K562 (cell line): ENCODE data around the gene GATAD1. TPM values are rescaled to one million over a fixed set of nuclear protein-coding genes. Genes with fewer than 3 reads are reported as not detected.
A peak's percentile ranks its signal among the peaks of the same experiment; 100 is the strongest.

Experiments
- CC2D1A ChIP-seq: fragments of 450-650 bp; IDR thresholded peaks from 2 replicates; pipeline ENCODE4 v1.6.1; 2017; ENCODE audit warnings: mild to moderate bottlenecking
- CEBPB ChIP-seq: fragments of 450-650 bp; IDR thresholded peaks from 2 replicates; pipeline ENCODE4 v1.6.1; 2016; ENCODE audit warnings: missing genetic modification characterization, missing compliant biosample characterization
- ETV6 ChIP-seq, 3 experiments: fragments of 150-350 bp in 1 of 3; sonication (generic) in 1 of 3; formaldehyde crosslinking in 1 of 3; IDR thresholded peaks; 2 replicates each; pipeline versions ENCODE4 v1.6.1 to v1.8.0; 2014 to 2022; ENCODE audit warnings: borderline replicate concordance in 2 of 3, low read depth in 2 of 3, antibody characterized with exemption in 1 of 3, low read length in 1 of 3, mild to moderate bottlenecking in 1 of 3, missing genetic modification reagents in 1 of 3
- FIP1L1 ChIP-seq: fragments of 200-400 bp; formaldehyde crosslinking; IDR thresholded peaks from 2 replicates; pipeline ENCODE4 v1.6.1; 2018; ENCODE audit warnings: mild to moderate bottlenecking, low read depth, low read length; ENCODE audit not compliant: poor library complexity, severe bottlenecking
- FOXM1 ChIP-seq, 2 experiments: fragments of 450-650 bp in 1 of 2; sonication (generic) in 1 of 2; formaldehyde crosslinking in 1 of 2; IDR thresholded peaks; 2 replicates each; pipeline versions ENCODE4 v1.6.1 to v1.9.0; 2017 to 2022; ENCODE audit warnings: low read depth in 2 of 2, mild to moderate bottlenecking in 2 of 2, missing genetic modification reagents in 1 of 2, moderate library complexity in 1 of 2
- PHB2 ChIP-seq: fragments of 450-650 bp; IDR thresholded peaks from 2 replicates; pipeline ENCODE4 v1.6.1; 2017; ENCODE audit warnings: low read depth
- RAD51 ChIP-seq: fragments of 450-650 bp; IDR thresholded peaks from 2 replicates; pipeline ENCODE4 v1.7.1; 2016; ENCODE audit warnings: low read depth, mild to moderate bottlenecking, borderline replicate concordance
- RBM22 ChIP-seq: fragments of 200-400 bp; formaldehyde crosslinking; IDR thresholded peaks from 2 replicates; pipeline ENCODE4 v1.6.1; 2018; ENCODE audit warnings: low read length, low read depth; ENCODE audit not compliant: poor library complexity, severe bottlenecking
- RCOR1 ChIP-seq, 2 experiments: IDR thresholded peaks; 2 replicates each; pipeline ENCODE4 v1.6.1; 2012; ENCODE audit warnings: low read depth in 2 of 2, low read length in 2 of 2, borderline replicate concordance in 1 of 2, improper control_type of control experiment in 1 of 2
- STAG1 ChIP-seq: sonication (generic); formaldehyde crosslinking; IDR thresholded peaks from 2 replicates; pipeline ENCODE4 v1.5.0; 2020; ENCODE audit warnings: missing genetic modification reagents, borderline replicate concordance
- SUPT5H ChIP-seq: fragments of 450-650 bp; IDR thresholded peaks from 2 replicates; pipeline ENCODE4 v1.6.1; 2016
- TEAD4 ChIP-seq, 2 experiments: sonication (generic) in 1 of 2; formaldehyde crosslinking in 1 of 2; IDR thresholded peaks; 2 replicates each; pipeline versions ENCODE4 v1.6.1 to v1.8.0; 2012 to 2022; ENCODE audit warnings: borderline replicate concordance in 1 of 2, inconsistent platforms in 1 of 2, low read length in 1 of 2, mild to moderate bottlenecking in 1 of 2, missing genetic modification reagents in 1 of 2
- THRA ChIP-seq: fragments of 450-650 bp; IDR thresholded peaks from 2 replicates; pipeline ENCODE4 v1.6.1; 2017; ENCODE audit warnings: mild to moderate bottlenecking, moderate library complexity
- ZNF3 ChIP-seq: fragments of 250-450 bp; sonication (Bioruptor Pico); IDR thresholded peaks from 2 replicates; pipeline ENCODE4 v1.5.0; 2021; ENCODE audit warnings: mild to moderate bottlenecking, moderate library complexity
- polyA plus RNA-seq, 8 experiments: library from polyadenylated mRNA; depleted of rRNA in 4 of 8; stranded (reverse) in 5 of 8; unstranded in 3 of 8; fragments of >200 nt; fragmentation: Nextera tagmentation in 2 of 8; fragmentation: Illumina TruSeq in 1 of 8; extraction: Ambion mirVana in 2 of 8; extraction: Trizol in 1 of 8; gene quantifications; 2 replicates each; pipeline versions ENCODE4 v1.2.1 to v1.2.3, GENCODE V29; 2011 to 2014; ENCODE audit warnings: inconsistent platforms in 1 of 8, missing spikeins in 1 of 8
- total RNA-seq, 7 experiments: library from RNA; depleted of rRNA in 6 of 7; stranded (reverse); fragments of >200 nt in 6 of 7; fragmentation: Illumina TruSeq in 2 of 7; extraction: Trizol in 2 of 7; gene quantifications; 2 replicates each; pipeline versions ENCODE4 v1.2.1 to v1.2.3, GENCODE V29; 2011 to 2021; ENCODE audit warnings: low replicate concordance in 1 of 7
- TF ChIP-seq, protein P1 (sequence below), 3 experiments: IDR thresholded peaks in 2 of 3; conservative IDR thresholded peaks in 1 of 3; 2 replicates each; pipeline ENCODE4 v1.5.1; 2011 to 2012; ENCODE audit warnings: low read length in 3 of 3, mild to moderate bottlenecking in 3 of 3, control low read depth in 2 of 3, improper control_type of control experiment in 1 of 3, inconsistent platforms in 1 of 3, low read depth in 1 of 3, mixed read lengths in 1 of 3, moderate library complexity in 1 of 3; ENCODE audit not compliant: insufficient read depth in 2 of 3
- TF ChIP-seq, protein P2 (sequence below): fragments of 250-450 bp; sonication (Bioruptor Pico); IDR thresholded peaks from 2 replicates; pipeline ENCODE4 v1.5.0; 2021; ENCODE audit warnings: mild to moderate bottlenecking, borderline replicate concordance
- TF ChIP-seq, protein P3 (sequence below), 3 experiments: fragments of 200-800 bp in 1 of 3; sonication (Bioruptor generic) in 1 of 3; sonication (generic) in 1 of 3; formaldehyde crosslinking in 1 of 3; IDR thresholded peaks; 2 replicates each; pipeline versions ENCODE4 v1.6.1 to v1.8.0; 2016 to 2022; ENCODE audit warnings: mild to moderate bottlenecking in 2 of 3, missing compliant biosample characterization in 2 of 3, missing genetic modification characterization in 2 of 3, missing genetic modification reagents in 1 of 3

GATAD1 gene
- total and polyA plus RNA-seq, 9 of the 15 experiments (the other 6 are each of a cell fraction or from before 2014, with no cell fraction given), result 9.3 to 67.7 (median 34.3) TPM

- TF ChIP-seq, protein P1, sequence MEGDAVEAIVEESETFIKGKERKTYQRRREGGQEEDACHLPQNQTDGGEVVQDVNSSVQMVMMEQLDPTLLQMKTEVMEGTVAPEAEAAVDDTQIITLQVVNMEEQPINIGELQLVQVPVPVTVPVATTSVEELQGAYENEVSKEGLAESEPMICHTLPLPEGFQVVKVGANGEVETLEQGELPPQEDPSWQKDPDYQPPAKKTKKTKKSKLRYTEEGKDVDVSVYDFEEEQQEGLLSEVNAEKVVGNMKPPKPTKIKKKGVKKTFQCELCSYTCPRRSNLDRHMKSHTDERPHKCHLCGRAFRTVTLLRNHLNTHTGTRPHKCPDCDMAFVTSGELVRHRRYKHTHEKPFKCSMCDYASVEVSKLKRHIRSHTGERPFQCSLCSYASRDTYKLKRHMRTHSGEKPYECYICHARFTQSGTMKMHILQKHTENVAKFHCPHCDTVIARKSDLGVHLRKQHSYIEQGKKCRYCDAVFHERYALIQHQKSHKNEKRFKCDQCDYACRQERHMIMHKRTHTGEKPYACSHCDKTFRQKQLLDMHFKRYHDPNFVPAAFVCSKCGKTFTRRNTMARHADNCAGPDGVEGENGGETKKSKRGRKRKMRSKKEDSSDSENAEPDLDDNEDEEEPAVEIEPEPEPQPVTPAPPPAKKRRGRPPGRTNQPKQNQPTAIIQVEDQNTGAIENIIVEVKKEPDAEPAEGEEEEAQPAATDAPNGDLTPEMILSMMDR (IDR thresholded peaks at IDR 0.05 in 2 of 3, conservative IDR thresholded peaks at IDR 0.05 in 1 of 3; ENCODE audit: insufficient read depth in 2 of 3, low read depth in 1 of 3, low read length in 3 of 3), result peak in 2 of 3 experiments; percentile 95 to 98; a peak in 5 of 6 replicates
- TF ChIP-seq CEBPB (tag) (no peak), TEAD4 (IDR thresholded peaks at IDR 0.05; ENCODE audit: low read length) (peak; percentile 31; the same call in 1 of the 2 replicates), TEAD4 (CRISPR knock-in tag; IDR thresholded peaks at IDR 0.05; ENCODE audit: borderline replicate concordance) (0 out of 2 replicates have a peak, but pooled peaks have one; percentile 32), STAG1 (CRISPR knock-in tag) (peak; percentile 60; the same call in 1 of the 2 replicates), RCOR1 (IDR thresholded peaks at IDR 0.05; ENCODE audit: borderline replicate concordance in 1 of 2, low read depth in 2 of 2, low read length in 2 of 2) (0 out of 4 replicates have a peak, but pooled peaks of 1 of the 2 experiments have one; percentile 35), PHB2 (no peak), RBM22 (peak; percentile 68), CC2D1A (peak; percentile 87; the same call in 1 of the 2 replicates), THRA (no peak), ZNF3 (CRISPR knock-in tag) (no peak), FOXM1 (IDR thresholded peaks at IDR 0.05; ENCODE audit: low read depth) (no peak), FOXM1 (CRISPR knock-in tag; IDR thresholded peaks at IDR 0.05; ENCODE audit: low read depth) (0 out of 2 replicates have a peak, but pooled peaks have one; percentile 55), FIP1L1 (peak; percentile 85), RAD51 (peak; percentile 71; the same call in 1 of the 2 replicates), ETV6 (IDR thresholded peaks at IDR 0.05; ENCODE audit: borderline replicate concordance in 1 of 2, low read depth in 2 of 2, low read length in 1 of 2) (peak in 1 of 2 experiments; percentile 68; a peak in 1 of 4 replicates), ETV6 (CRISPR knock-in tag; IDR thresholded peaks at IDR 0.05; ENCODE audit: borderline replicate concordance) (no peak), SUPT5H (peak; percentile 96)
- TF ChIP-seq, protein P2, sequence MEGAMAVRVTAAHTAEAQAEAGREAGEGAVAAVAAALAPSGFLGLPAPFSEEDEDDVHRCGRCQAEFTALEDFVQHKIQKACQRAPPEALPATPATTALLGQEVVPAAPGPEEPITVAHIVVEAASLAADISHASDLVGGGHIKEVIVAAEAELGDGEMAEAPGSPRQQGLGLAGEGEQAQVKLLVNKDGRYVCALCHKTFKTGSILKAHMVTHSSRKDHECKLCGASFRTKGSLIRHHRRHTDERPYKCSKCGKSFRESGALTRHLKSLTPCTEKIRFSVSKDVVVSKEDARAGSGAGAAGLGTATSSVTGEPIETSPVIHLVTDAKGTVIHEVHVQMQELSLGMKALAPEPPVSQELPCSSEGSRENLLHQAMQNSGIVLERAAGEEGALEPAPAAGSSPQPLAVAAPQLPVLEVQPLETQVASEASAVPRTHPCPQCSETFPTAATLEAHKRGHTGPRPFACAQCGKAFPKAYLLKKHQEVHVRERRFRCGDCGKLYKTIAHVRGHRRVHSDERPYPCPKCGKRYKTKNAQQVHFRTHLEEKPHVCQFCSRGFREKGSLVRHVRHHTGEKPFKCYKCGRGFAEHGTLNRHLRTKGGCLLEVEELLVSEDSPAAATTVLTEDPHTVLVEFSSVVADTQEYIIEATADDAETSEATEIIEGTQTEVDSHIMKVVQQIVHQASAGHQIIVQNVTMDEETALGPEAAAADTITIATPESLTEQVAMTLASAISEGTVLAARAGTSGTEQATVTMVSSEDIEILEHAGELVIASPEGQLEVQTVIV (CRISPR knock-in tag), result peak; percentile 36; the same call in 1 of the 2 replicates
- TF ChIP-seq, protein P3, sequence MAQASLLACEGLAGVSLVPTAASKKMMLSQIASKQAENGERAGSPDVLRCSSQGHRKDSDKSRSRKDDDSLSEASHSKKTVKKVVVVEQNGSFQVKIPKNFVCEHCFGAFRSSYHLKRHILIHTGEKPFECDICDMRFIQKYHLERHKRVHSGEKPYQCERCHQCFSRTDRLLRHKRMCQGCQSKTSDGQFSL (CRISPR knock-in tag; IDR thresholded peaks at IDR 0.05), result peak; percentile 99
- TF ChIP-seq, protein P3 (tag; IDR thresholded peaks at IDR 0.05), result peak in 1 of 2 experiments; percentile 99; a peak in 2 of 4 replicates
Measured at GRCh38 chr7:92447345-92448204, at the start of gene GATAD1 (continued).
